Psoas muscle (tissue), 8 donors: ENCODE results near the gene KCNMA1. TPM values are rescaled to one million over a fixed set of nuclear protein-coding genes. Genes with fewer than 3 reads are reported as not detected.

Experiments used
- ATAC-seq, 4 donors: fragments of 200-7000 bp; cut with Tn5 transposase; one replicate each; pipeline ENCODE4 v1.9.1; 2020; ENCODE audit warnings: moderate library complexity in 3 of 4, mild to moderate bottlenecking in 2 of 4
- DNase-seq, 2 donors: peaks; one replicate each; pipeline ENCODE4 v3.0.0-alpha.2; 2020
- H3K27ac ChIP-seq: fragments of 200-600 bp; one replicate; pipeline ENCODE4 v1.8.0; 2022
- H3K27me3 ChIP-seq, 3 donors: fragments of 200-600 bp in 1 of 3; one replicate each; pipeline versions ENCODE4 v1.6.1 to v1.8.0; 2013 to 2022; ENCODE audit warnings: low read length in 2 of 3, mild to moderate bottlenecking in 2 of 3, moderate library complexity in 1 of 3; ENCODE audit not compliant: insufficient read depth in 3 of 3
- H3K36me3 ChIP-seq, 2 donors: fragments of 200-600 bp in 1 of 2; one replicate each; pipeline versions ENCODE4 v1.6.1 to v1.8.0; 2013 to 2022; ENCODE audit warnings: low read depth in 1 of 2, mild to moderate bottlenecking in 1 of 2, moderate library complexity in 1 of 2; ENCODE audit not compliant: insufficient read depth in 1 of 2
- H3K4me1 ChIP-seq: fragments of 200-600 bp; one replicate; pipeline ENCODE4 v1.8.0; 2022
- H3K4me3 ChIP-seq: fragments of 200-600 bp; one replicate; pipeline ENCODE4 v1.8.0; 2022; ENCODE audit warnings: mild to moderate bottlenecking
- H3K9me3 ChIP-seq: fragments of 200-600 bp; one replicate; pipeline ENCODE4 v1.8.0; 2022
- CTCF ChIP-seq: fragments of 200-600 bp; IDR thresholded peaks from one replicate; pipeline ENCODE4 v1.8.0; 2022; ENCODE audit warnings: antibody characterized with exemption
- WGBS, 3 donors: extraction: QIAGEN DNeasy Blood & Tissue Kit; methylation state at CpG; one replicate each; pipeline versions ENCODE4 v1.1.6 to v1.1.7; 2013; 5-methylcytosine and 5-hydroxymethylcytosine counted together
- intact Hi-C, 2 donors: fragments of 100-400 bp; cut with DNase I; formaldehyde crosslinking; loops; one replicate each; pipeline versions ENCODE4 v1.11.0 to v1.14.2; 2022
- polyA plus RNA-seq, 3 donors: library from polyadenylated mRNA; stranded (reverse); fragments of 200-250 nt; gene quantifications; one replicate each; pipeline ENCODE4 v1.2.3, GENCODE V29; 2013
- total RNA-seq, 4 donors: library from RNA; stranded (reverse); fragmentation: NEBNext Ultra II Directional in 2 of 4; extraction: Animal tissue kit (Norgen Biotek cat#: 25700) in 2 of 4; gene quantifications; one replicate each; pipeline versions ENCODE4 v1.2.1 to v1.2.4, GENCODE V29; 2021 to 2023
- donor health status: healthy with polysubstance abuse.
- donor health status: DM: no; HTN: no; CAD: no; lungs with moderate emphysema.
- donor health status: Bipolar disorder and iron deficiency.
- donor health status: healthy.
- donor health status: DM: yes; HTN: yes; CAD: no.
- donor health status: DM: no; HTN: no; CAD: no.
- donor health status: DM: no; HTN: no; CAD: no.
- donor health status: DM: yes; HTN: yes; CAD: no.

The KCNMA1 gene
- total and polyA plus RNA-seq, 7 donors: 7.9 to 53.0 (median 41.9) TPM

GRCh38 chr10:77087366-77087765 is 550.2 kb downstream of the KCNMA1 start:
- 93 to 97% (median 96%) methylated on average over 4 of the region's 4 CpGs for WGBS, 3 donors
- no peak for TF ChIP-seq CTCF
- intact Hi-C loops: no loop called here
- H3K9me3 ChIP-seq: no peaks in the 10 kb centered on the region
- no peak overlapping the region for H3K27ac ChIP-seq
- no peak overlapping the region for H3K4me3 ChIP-seq
- no peaks in the 10 kb centered on the region for H3K27me3 ChIP-seq
- DNase-seq: no peak
- H3K4me1 ChIP-seq: no peaks in the 10 kb centered on the region
- ATAC-seq: no peak
- peaks cover 0 to 3% of the 10 kb centered on the region in 2 donors for H3K36me3 ChIP-seq

GRCh38 chr10:77086081-77086480 is 551.5 kb downstream of the KCNMA1 start:
- peaks cover 0 to 3% of the 10 kb centered on the region in 2 donors for H3K36me3 ChIP-seq
- no peak for ATAC-seq
- TF ChIP-seq CTCF: no peak
- no peak overlapping the region for H3K27ac ChIP-seq
- no peaks in the 10 kb centered on the region for H3K27me3 ChIP-seq
- no peak for DNase-seq
- H3K9me3 ChIP-seq: no peaks in the 10 kb centered on the region
- H3K4me3 ChIP-seq: no peak overlapping the region
- intact Hi-C loops: no loop called here
- H3K4me1 ChIP-seq: no peaks in the 10 kb centered on the region
- WGBS, 3 donors: 83 to 94% (median 88%) methylated on average over 1 of the region's 1 CpG

- TF ChIP-seq CTCF: no peak
- Histone ChIP-seq H3K27me3 (no peaks in the 10 kb centered on the region), H3K4me3 (no peak overlapping the region), H3K36me3 (peaks cover 0 to 3% of the 10 kb centered on the region in 2 donors), H3K27ac (no peak overlapping the region), H3K4me1 (no peaks in the 10 kb centered on the region), H3K9me3 (no peaks in the 10 kb centered on the region)
- intact Hi-C loops: no loop called here
- DNase-seq: no peak
- 84 to 88% (median 86%) methylated on average over 4 of the region's 4 CpGs for WGBS, 3 donors
- ATAC-seq: no peak
These were observed 552.3 kb downstream of the KCNMA1 start for GRCh38 chr10:77085344-77085743.

DNA sequence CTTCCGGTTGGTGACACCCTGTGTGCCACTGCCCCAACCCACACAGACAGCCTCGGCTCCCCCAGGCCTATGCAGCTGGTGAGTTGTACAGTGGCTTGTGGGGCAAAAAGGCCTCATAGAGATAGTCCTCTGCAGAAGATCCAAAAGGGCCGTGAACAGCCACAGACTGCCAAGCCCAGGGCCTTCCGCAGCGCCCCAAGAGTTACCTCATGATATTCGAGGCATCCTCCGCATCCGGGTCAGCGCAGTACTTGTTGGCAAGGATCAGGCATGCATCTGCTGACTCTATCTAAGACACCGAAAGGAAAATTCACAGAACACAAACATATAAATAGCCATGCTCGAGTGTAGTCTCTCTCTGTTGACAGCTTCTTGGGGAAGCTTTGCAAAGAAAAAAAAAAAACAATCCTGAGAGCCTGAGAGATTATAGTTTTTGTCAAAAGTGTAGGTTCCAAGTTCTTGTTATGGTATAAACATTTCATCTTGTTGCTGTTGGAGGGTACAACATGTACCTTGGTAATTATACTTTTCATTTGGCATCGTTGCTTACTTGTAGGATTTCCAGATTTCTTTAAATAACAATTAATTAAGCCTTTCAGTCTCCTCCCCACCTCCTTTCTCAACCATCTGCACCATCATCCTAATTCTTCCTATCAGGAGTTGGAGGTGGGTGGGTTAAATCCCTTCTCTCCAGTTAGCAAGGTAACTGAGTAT is 553.0 kb downstream of the KCNMA1 start:
- Histone ChIP-seq H3K4me1 (no peaks in the 10 kb centered on the region), H3K9me3 (no peaks in the 10 kb centered on the region), H3K4me3 (no peak overlapping the region), H3K27me3 (no peaks in the 10 kb centered on the region), H3K36me3 (peaks cover 0 to 3% of the 10 kb centered on the region in 2 donors), H3K27ac (no peak overlapping the region)
- WGBS, 3 donors: 42 to 60% (median 51%) methylated on average over 12 of the region's 12 CpGs
- ATAC-seq (peak; percentile 23 to 83 (median 65)), DNase-seq (peak; percentile 22 to 60)
- TF ChIP-seq CTCF: no peak
- intact Hi-C loops: no loop called here
